HCT116 (cell line): ENCODE results near the gene PRR36.

Experiments used
- CEBPB ChIP-seq: IDR thresholded peaks from 2 replicates; pipeline ENCODE4 v1.6.1; 2012; ENCODE audit warnings: low read depth
- POLR2A ChIP-seq: IDR thresholded peaks from 2 replicates; pipeline ENCODE4 v1.7.0; 2011; ENCODE audit warnings: borderline replicate concordance; ENCODE audit not compliant: insufficient read depth, insufficient read length; ENCODE audit errors: extremely low read depth
- SRF ChIP-seq: IDR thresholded peaks from 2 replicates; pipeline ENCODE4 v1.6.1; 2012; ENCODE audit warnings: low read depth
- ZFX ChIP-seq: fragments of 450-650 bp; IDR thresholded peaks from 2 replicates; pipeline ENCODE4 v1.6.1; 2017
- TF ChIP-seq, protein P1 (sequence below), 3 experiments: fragments of 200-600 bp in 1 of 3; sonication (generic) in 1 of 3; IDR thresholded peaks in 2 of 3; conservative IDR thresholded peaks in 1 of 3; 2 replicates each; pipeline ENCODE4 v1.5.1; 2012 to 2017; ENCODE audit warnings: low read depth in 2 of 3, low read length in 2 of 3, antibody characterized with exemption in 1 of 3, borderline replicate concordance in 1 of 3, control low read depth in 1 of 3, mild to moderate bottlenecking in 1 of 3, mixed read lengths in 1 of 3, mixed run types in 1 of 3, moderate library complexity in 1 of 3; ENCODE audit not compliant: insufficient read depth in 1 of 3

DNA sequence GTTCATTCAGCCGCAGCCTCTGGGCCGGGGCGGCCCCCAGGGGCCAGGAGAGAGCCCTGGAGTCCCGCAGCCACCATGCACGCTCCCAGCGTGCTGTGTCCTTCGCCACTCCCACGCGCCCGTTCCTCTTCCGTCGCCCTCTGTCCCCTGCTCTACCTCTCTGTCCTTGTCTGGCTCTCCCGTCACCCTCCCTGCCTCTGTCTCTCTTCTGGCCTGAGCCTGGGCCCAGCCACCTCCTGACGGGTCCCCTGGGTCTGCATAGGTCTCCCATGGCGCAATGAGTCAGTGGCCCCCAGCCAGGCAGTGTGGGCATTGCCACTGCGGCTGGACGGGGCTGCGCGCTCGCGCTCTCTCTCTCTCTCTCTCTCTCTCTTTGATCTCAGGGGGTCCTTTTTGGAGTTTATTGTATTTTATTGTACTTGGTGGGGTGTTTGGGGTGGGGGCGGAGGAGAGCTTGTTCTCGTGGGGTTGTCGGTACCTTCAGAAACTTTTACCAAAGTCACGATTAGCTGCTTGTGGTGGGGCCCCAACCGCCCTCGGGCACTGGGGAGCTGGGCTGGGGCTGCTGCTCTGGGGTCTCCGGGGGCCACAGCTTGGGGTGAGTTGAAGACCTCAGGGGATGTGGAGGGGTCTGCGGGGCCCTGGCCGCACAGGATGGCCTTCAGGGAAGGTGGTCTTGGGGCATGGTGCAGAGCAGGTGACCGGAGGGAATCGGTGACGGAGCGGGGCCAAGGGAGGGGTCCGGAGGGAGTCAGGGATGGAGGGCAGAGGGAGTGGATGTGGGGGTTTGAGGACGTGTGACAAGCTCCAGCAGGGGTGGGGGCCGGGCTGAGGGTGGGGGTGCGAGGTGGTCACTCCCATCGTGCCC, 38.7 kb upstream of the PRR36 start:
- no peak for TF ChIP-seq CEBPB
- TF ChIP-seq, protein P1, sequence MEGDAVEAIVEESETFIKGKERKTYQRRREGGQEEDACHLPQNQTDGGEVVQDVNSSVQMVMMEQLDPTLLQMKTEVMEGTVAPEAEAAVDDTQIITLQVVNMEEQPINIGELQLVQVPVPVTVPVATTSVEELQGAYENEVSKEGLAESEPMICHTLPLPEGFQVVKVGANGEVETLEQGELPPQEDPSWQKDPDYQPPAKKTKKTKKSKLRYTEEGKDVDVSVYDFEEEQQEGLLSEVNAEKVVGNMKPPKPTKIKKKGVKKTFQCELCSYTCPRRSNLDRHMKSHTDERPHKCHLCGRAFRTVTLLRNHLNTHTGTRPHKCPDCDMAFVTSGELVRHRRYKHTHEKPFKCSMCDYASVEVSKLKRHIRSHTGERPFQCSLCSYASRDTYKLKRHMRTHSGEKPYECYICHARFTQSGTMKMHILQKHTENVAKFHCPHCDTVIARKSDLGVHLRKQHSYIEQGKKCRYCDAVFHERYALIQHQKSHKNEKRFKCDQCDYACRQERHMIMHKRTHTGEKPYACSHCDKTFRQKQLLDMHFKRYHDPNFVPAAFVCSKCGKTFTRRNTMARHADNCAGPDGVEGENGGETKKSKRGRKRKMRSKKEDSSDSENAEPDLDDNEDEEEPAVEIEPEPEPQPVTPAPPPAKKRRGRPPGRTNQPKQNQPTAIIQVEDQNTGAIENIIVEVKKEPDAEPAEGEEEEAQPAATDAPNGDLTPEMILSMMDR (IDR thresholded peaks at IDR 0.05 in 2 of 3, conservative IDR thresholded peaks at IDR 0.05 in 1 of 3; ENCODE audit: borderline replicate concordance in 1 of 3, insufficient read depth in 1 of 3, low read depth in 2 of 3, low read length in 2 of 3) = no peak
- TF ChIP-seq POLR2A = no peak
- TF ChIP-seq SRF = no peak
- TF ChIP-seq ZFX = no peak
